ENCODE measurements around the gene ING1.

ING1 gene

GRCh38 chr13:110769097-110769496 is 55.6 kb downstream of the ING1 start:
- TF ChIP-seq FOXM1 (IDR thresholded peaks at IDR 0.05; ENCODE audit: borderline replicate concordance, low read depth) = no peak
- no peak for TF ChIP-seq YY1 (IDR thresholded peaks at IDR 0.05; ENCODE audit: low read depth)
- TF ChIP-seq CEBPB (IDR thresholded peaks at IDR 0.05) = no peak

- TF ChIP-seq CEBPB (IDR thresholded peaks at IDR 0.05) (no peak), FOXM1 (IDR thresholded peaks at IDR 0.05; ENCODE audit: borderline replicate concordance, low read depth) (no peak), EGR1 (IDR thresholded peaks at IDR 0.05) (no peak), TCF12 (IDR thresholded peaks at IDR 0.05; ENCODE audit: low read depth) (no peak), YY1 (IDR thresholded peaks at IDR 0.05; ENCODE audit: low read depth) (no peak), TEAD4 (IDR thresholded peaks at IDR 0.05) (no peak), RAD21 (IDR thresholded peaks at IDR 0.05; ENCODE audit: low read depth) (no peak), NFIC (IDR thresholded peaks at IDR 0.05) (no peak), USF1 (IDR thresholded peaks at IDR 0.05) (no peak), TAF1 (IDR thresholded peaks at IDR 0.05; ENCODE audit: low read depth) (no peak), CREB1 (IDR thresholded peaks at IDR 0.05; ENCODE audit: low read depth) (no peak)
Measured at GRCh38 chr13:110770678-110771077, 57.2 kb downstream of the ING1 start.

- TF ChIP-seq CEBPB (IDR thresholded peaks at IDR 0.05) (no peak), FOXM1 (IDR thresholded peaks at IDR 0.05; ENCODE audit: borderline replicate concordance, low read depth) (no peak), TCF12 (IDR thresholded peaks at IDR 0.05; ENCODE audit: low read depth) (no peak), TEAD4 (IDR thresholded peaks at IDR 0.05) (no peak)
Measured at GRCh38 chr13:110771194-110771593, 57.7 kb downstream of the ING1 start.

GRCh38 chr13:110772091-110772984 is 58.8 kb downstream of the ING1 start:
- TF ChIP-seq ZBTB7A (IDR thresholded peaks at IDR 0.05; ENCODE audit: low read depth) (no peak), EGR1 (IDR thresholded peaks at IDR 0.05) (no peak), TCF12 (IDR thresholded peaks at IDR 0.05; ENCODE audit: low read depth) (no peak), USF1 (IDR thresholded peaks at IDR 0.05) (no peak), TEAD4 (IDR thresholded peaks at IDR 0.05) (no peak), TAF1 (IDR thresholded peaks at IDR 0.05; ENCODE audit: low read depth) (no peak), CREB1 (IDR thresholded peaks at IDR 0.05; ENCODE audit: low read depth) (no peak), RAD21 (IDR thresholded peaks at IDR 0.05; ENCODE audit: low read depth) (no peak), FOXM1 (IDR thresholded peaks at IDR 0.05; ENCODE audit: borderline replicate concordance, low read depth) (no peak), MAX (IDR thresholded peaks at IDR 0.05) (no peak), YY1 (IDR thresholded peaks at IDR 0.05; ENCODE audit: low read depth) (no peak), REST (IDR thresholded peaks at IDR 0.05; ENCODE audit: low read depth) (no peak), EP300 (IDR thresholded peaks at IDR 0.05; ENCODE audit: borderline replicate concordance) (no peak)

Data from Ishikawa (cell line).